Fibroblast of skin of back (primary cell): ENCODE measurements around the gene KRTAP12-1.

Source experiments
- DNase-seq: peaks from one replicate; pipeline ENCODE4 v3.0.0-alpha.2; 2013

Gene KRTAP12-1

GRCh38 chr21:44711327-44712202 lies 29.6 kb upstream of the KRTAP12-1 start, which contains the start of gene TSPEAR:
TSS of gene TSPEAR (minus strand) at chr21:44711572. CDS start at chr21:44711514, 58 bp downstream.
- no peak for DNase-seq

- DNase-seq, result no peak
Observed at GRCh38 chr21:44710756-44711326, 28.9 kb upstream of the KRTAP12-1 start.

GRCh38 chr21:44710294-44710665 lies 28.3 kb upstream of the KRTAP12-1 start:
- no peak for DNase-seq

GRCh38 chr21:44709426-44710293 lies 27.7 kb upstream of the KRTAP12-1 start:
- peak; percentile 13 for DNase-seq

GRCh38 chr21:44708866-44709425 lies 27.0 kb upstream of the KRTAP12-1 start:
- DNase-seq, result no peak

- DNase-seq, result no peak
Observed at GRCh38 chr21:44708213-44708865, 26.4 kb upstream of the KRTAP12-1 start.

GRCh38 chr21:44706706-44707581 lies 25.0 kb upstream of the KRTAP12-1 start:
- no peak for DNase-seq

- DNase-seq, result no peak
Observed at GRCh38 chr21:44706026-44706705, 24.2 kb upstream of the KRTAP12-1 start.

- no peak for DNase-seq
Observed at GRCh38 chr21:44704636-44705001, 22.7 kb upstream of the KRTAP12-1 start.

- no peak for DNase-seq
Observed at GRCh38 chr21:44703731-44704635, 22.0 kb upstream of the KRTAP12-1 start.

GRCh38 chr21:44702973-44703730 lies 21.2 kb upstream of the KRTAP12-1 start:
- no peak for DNase-seq

GRCh38 chr21:44702111-44702972 lies 20.4 kb upstream of the KRTAP12-1 start:
- DNase-seq, result no peak

GRCh38 chr21:44701541-44701940 lies 19.6 kb upstream of the KRTAP12-1 start:
- DNase-seq, result no peak

- DNase-seq, result no peak
Observed at GRCh38 chr21:44701023-44701400, 19.0 kb upstream of the KRTAP12-1 start.

GRCh38 chr21:44700101-44701022 lies 18.4 kb upstream of the KRTAP12-1 start:
- no peak for DNase-seq

GRCh38 chr21:44699502-44700001 lies 17.6 kb upstream of the KRTAP12-1 start:
- DNase-seq, result no peak
